ENCODE measurements around the gene GRAMD1B.
"Not testable (repeated sequence)": the region's sequence is repeated elsewhere in the genome, so short reads cannot be mapped to it uniquely, and the experiment has no call there.

GRAMD1B gene

DNA sequence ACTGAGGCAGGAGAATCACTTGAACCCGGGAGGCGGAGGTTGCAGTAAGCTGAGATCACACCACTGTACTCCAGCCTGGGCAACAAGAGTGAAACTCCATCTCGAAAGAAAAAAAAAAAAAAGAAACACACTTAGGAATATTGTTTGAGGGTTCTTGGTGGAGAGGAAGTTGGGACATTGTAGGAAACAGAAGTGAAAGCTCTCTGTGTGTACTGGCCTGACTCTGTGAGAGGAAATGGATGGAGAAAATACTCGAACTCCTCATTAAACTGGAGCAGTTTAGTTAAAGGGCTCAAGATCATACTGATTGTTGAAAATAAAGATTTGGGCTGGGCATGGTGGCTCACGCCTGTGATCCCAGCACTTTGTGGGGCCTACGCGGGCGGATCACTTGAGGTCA lies 35.6 kb downstream of the GRAMD1B start:
- not testable (repeated sequence) for H3K9ac ChIP-seq (ENCODE audit: low read length); H3K4me3 ChIP-seq (ENCODE audit: low read depth, low read length); H3K36me3 ChIP-seq (ENCODE audit: control insufficient read depth, insufficient read depth, low read length); H3K9me3 ChIP-seq (ENCODE audit: control insufficient read depth, insufficient read depth, low read depth, low read length); H3K27me3 ChIP-seq (ENCODE audit: control insufficient read depth, insufficient read depth, low read length); H3K27ac ChIP-seq (ENCODE audit: low read depth, low read length); H3K4me1 ChIP-seq (ENCODE audit: control insufficient read depth, insufficient read depth, low read length)

DNA sequence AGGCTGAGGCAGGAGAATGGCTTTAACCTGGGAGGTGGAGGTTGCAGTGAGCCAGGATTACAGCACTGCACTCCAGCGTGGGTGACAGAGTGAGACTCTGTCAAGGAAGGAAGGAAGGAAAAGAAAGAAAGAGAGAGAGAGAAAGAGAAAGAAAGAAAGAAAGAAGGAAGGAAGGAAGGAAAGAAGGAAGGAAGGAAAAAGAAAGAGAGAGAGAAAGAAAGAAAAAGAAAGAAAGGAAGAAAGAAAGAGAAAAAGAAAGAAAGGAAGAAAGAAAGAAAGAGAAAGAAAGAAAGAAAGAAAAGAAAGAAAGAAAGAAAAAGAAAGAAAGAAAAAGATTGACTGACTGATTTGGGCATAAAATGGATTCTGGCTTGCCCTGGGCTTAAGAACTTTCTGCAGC lies 36.1 kb downstream of the GRAMD1B start:
- not testable (repeated sequence) for H3K9me3 ChIP-seq (ENCODE audit: control insufficient read depth, insufficient read depth, low read depth, low read length); H3K36me3 ChIP-seq (ENCODE audit: control insufficient read depth, insufficient read depth, low read length); H3K9ac ChIP-seq (ENCODE audit: low read length); H3K4me3 ChIP-seq (ENCODE audit: low read depth, low read length); H3K27me3 ChIP-seq (ENCODE audit: control insufficient read depth, insufficient read depth, low read length); H3K4me1 ChIP-seq (ENCODE audit: control insufficient read depth, insufficient read depth, low read length); H3K27ac ChIP-seq (ENCODE audit: low read depth, low read length)

DNA sequence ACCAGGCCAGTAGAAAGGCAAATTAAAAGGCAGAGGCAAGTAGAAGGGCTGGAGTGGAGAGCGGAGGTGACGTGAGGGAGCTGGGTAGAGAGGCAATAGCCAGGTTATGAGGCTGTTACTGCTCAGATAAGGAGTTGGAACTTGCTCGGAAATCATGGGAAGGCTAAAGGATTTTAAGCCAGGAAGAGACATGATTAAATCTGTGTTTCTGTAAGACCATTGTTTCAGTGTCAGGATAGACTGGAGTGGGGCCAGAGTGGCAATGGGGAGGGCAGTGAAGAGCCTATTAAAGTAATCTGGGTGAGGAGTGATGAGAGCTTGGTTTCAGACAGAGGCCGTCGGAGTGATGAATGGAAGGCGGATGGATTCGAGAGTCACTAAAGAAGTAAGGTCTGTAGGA lies 39.0 kb downstream of the GRAMD1B start:
- Histone ChIP-seq H3K27me3 (ENCODE audit: control insufficient read depth, insufficient read depth, low read length) (no peaks in the 10 kb centered on the region), H3K4me1 (ENCODE audit: control insufficient read depth, insufficient read depth, low read length) (no peaks in the 10 kb centered on the region), H3K27ac (ENCODE audit: low read depth, low read length) (no peak overlapping the region), H3K36me3 (ENCODE audit: control insufficient read depth, insufficient read depth, low read length) (no peaks in the 10 kb centered on the region), H3K4me3 (ENCODE audit: low read depth, low read length) (no peak overlapping the region), H3K9ac (ENCODE audit: low read length) (no peak overlapping the region), H3K9me3 (ENCODE audit: control insufficient read depth, insufficient read depth, low read depth, low read length) (no peaks in the 10 kb centered on the region)

DNA sequence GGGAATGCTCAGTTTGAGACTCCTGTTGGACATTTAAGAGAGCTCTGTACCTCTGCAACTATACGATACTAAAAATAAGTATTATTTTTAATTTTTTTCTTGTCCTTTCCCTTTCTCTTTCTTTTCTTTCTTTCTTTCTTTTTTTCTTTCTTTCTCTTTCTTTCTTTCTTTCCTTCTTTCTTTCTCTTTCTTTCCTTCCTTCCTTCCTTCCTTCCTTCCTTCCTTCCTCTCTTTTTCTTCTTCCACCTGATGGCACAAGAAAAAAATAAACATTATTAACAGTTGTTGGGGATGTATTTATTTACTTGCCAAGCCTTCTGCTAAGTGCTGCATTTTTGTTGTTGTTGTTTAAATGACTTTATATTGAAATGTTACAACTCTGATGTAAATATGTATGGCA lies 39.5 kb downstream of the GRAMD1B start:
- Histone ChIP-seq H3K4me3 (ENCODE audit: low read depth, low read length) (no peak overlapping the region), H3K27me3 (ENCODE audit: control insufficient read depth, insufficient read depth, low read length) (no peaks in the 10 kb centered on the region), H3K36me3 (ENCODE audit: control insufficient read depth, insufficient read depth, low read length) (no peaks in the 10 kb centered on the region), H3K4me1 (ENCODE audit: control insufficient read depth, insufficient read depth, low read length) (no peaks in the 10 kb centered on the region), H3K9me3 (ENCODE audit: control insufficient read depth, insufficient read depth, low read depth, low read length) (no peaks in the 10 kb centered on the region), H3K27ac (ENCODE audit: low read depth, low read length) (no peak overlapping the region), H3K9ac (ENCODE audit: low read length) (no peak overlapping the region)

DNA sequence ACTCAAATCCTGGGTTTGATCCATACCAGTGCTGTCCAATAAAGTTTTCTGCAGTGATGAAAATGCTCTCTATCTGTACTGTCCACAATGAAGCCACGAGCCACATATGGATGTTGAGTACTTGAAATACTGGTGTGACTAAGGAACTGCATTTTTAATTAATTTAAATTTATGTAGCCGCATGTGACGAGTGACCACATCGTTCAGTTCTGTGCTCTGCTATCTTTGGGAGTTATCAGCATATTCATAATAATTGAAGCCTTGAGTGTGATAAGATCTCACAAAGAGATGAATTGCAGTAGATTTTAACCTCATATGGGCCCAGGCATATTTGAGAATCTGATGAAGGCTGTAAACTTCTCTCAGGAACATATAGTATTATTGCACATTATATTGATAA lies 40.8 kb downstream of the GRAMD1B start:
- Histone ChIP-seq H3K27me3 (ENCODE audit: control insufficient read depth, insufficient read depth, low read length) (no peaks in the 10 kb centered on the region), H3K4me1 (ENCODE audit: control insufficient read depth, insufficient read depth, low read length) (peaks cover 3% of the 10 kb centered on the region; the same call in 1 of the 2 replicates), H3K9me3 (ENCODE audit: control insufficient read depth, insufficient read depth, low read depth, low read length) (no peaks in the 10 kb centered on the region), H3K27ac (ENCODE audit: low read depth, low read length) (no peak overlapping the region), H3K4me3 (ENCODE audit: low read depth, low read length) (no peak overlapping the region), H3K9ac (ENCODE audit: low read length) (no peak overlapping the region), H3K36me3 (ENCODE audit: control insufficient read depth, insufficient read depth, low read length) (no peaks in the 10 kb centered on the region)

DNA sequence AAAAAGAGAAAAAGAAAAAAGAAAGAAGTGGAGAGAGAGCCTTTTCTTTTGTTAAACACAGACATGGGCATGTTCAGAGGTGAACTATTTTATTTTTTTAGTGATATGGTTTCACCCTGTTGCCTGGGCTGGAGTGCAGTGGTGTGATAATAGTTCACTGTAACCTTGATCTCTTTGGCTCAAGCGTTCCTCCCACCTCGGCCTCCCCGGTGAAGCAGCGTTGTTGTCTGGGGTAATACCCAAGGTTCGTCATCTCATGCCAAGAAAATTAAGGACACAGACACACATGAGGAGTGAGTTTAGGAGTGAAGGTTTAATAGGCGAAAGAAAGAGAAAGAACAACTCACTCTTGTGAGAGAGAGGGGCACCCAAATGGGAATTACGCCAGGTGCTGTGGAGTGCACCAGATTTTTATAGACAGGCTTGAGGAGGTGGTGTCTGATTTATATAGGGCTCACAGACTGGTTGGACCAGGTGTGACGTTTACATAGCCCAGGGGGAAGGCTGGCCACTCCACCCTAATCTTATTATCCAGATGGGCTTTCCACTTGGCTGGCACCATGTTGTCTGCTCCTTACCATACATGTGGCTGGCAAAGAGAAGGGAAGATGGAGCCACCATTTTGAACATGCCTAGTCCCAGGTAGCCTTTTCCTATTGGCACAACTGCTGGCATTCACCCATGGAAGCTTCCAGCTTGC lies 42.3 kb downstream of the GRAMD1B start:
- Histone ChIP-seq H3K4me1 (ENCODE audit: control insufficient read depth, insufficient read depth, low read length) (peaks cover 3% of the 10 kb centered on the region; the same call in 1 of the 2 replicates), H3K9me3 (ENCODE audit: control insufficient read depth, insufficient read depth, low read depth, low read length) (no peaks in the 10 kb centered on the region), H3K9ac (ENCODE audit: low read length) (no peak overlapping the region), H3K27ac (ENCODE audit: low read depth, low read length) (no peak overlapping the region), H3K27me3 (ENCODE audit: control insufficient read depth, insufficient read depth, low read length) (no peaks in the 10 kb centered on the region), H3K36me3 (ENCODE audit: control insufficient read depth, insufficient read depth, low read length) (no peaks in the 10 kb centered on the region), H3K4me3 (ENCODE audit: low read depth, low read length) (no peak overlapping the region)

DNA sequence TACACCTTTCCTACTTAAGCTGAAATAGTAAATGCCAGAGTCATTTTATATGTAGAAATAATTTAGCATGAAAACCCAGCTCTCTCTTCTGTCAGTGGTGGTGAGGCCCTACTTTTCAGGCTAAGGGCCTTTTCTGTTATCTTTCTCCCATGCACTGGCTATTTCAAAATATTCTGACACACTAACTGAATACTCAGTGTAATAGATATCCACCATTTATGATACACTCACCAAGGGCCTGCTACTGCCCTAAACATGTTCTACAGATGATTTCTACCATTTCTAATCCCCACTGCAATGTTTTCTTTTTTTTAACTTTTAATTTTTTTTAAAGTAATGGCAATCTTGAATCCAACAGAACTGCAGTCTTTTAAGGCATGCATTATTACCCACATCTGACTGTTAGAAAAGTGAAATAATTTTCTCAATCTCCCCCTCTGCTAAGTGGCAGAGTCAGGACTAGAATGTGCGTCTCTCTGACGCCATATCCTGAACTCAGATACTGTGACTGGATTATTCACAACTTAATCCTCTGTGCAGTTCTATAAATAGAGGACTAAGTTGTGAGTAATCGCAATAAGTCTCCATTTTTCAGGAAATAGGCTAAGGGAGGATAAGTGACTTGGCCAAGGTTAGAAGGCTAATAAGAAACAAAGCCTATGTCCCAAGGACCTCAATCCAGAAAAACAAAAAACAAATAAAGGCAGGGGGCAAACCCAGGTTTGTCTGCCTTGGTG lies 44.0 kb downstream of the GRAMD1B start:
- no peak overlapping the region for H3K27ac ChIP-seq (ENCODE audit: low read depth, low read length)
- no peaks in the 10 kb centered on the region for H3K36me3 ChIP-seq (ENCODE audit: control insufficient read depth, insufficient read depth, low read length)
- peaks cover 3% of the 10 kb centered on the region; the same call in 1 of the 2 replicates for H3K4me1 ChIP-seq (ENCODE audit: control insufficient read depth, insufficient read depth, low read length)
- no peaks in the 10 kb centered on the region for H3K27me3 ChIP-seq (ENCODE audit: control insufficient read depth, insufficient read depth, low read length)
- no peak overlapping the region for H3K9ac ChIP-seq (ENCODE audit: low read length)
- H3K9me3 ChIP-seq (ENCODE audit: control insufficient read depth, insufficient read depth, low read depth, low read length): no peaks in the 10 kb centered on the region
- H3K4me3 ChIP-seq (ENCODE audit: low read depth, low read length): no peak overlapping the region

DNA sequence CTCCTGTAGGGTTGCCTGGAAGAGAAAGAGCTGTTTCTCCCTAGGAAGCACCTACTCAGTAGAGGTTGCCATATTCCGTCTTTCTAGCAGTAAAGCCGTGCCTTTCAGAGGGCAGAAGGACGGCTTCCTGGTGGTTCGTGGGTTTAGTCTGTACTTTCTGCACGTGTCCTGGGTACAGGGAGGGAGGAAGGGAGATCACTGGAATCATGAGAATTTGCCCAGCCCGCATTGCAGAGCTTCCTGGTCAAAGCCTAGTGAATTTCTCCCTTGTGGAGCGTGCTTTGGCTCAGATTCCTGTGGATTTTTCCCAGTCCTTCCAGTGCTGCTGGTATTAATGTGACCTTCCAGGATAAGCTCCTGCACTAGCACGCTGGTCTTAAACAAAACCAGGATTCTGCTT lies 44.9 kb downstream of the GRAMD1B start:
- Histone ChIP-seq H3K36me3 (ENCODE audit: control insufficient read depth, insufficient read depth, low read length) (no peaks in the 10 kb centered on the region), H3K27ac (ENCODE audit: low read depth, low read length) (no peak overlapping the region), H3K4me1 (ENCODE audit: control insufficient read depth, insufficient read depth, low read length) (peaks cover 3% of the 10 kb centered on the region; the same call in 1 of the 2 replicates), H3K4me3 (ENCODE audit: low read depth, low read length) (no peak overlapping the region), H3K27me3 (ENCODE audit: control insufficient read depth, insufficient read depth, low read length) (no peaks in the 10 kb centered on the region), H3K9ac (ENCODE audit: low read length) (no peak overlapping the region), H3K9me3 (ENCODE audit: control insufficient read depth, insufficient read depth, low read depth, low read length) (no peaks in the 10 kb centered on the region)

DNA sequence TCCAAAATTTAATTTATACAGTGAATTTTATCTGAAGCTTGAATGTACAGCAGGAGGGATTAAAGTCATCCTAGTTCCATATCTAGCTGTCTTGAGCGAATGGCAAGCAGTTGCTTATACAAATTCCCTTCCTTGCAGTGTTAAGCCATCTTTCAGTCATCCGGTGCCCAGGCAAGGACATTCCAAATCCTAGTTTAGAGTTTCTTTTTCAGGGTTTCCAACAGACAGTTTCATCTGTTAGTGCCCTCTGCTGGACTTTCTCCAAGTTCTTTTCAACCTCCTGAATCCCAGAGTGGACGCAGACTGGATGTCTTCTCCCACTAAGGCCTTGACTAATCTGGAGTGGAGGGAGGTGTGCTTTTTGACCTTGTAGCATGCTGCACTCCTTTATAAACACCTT lies 45.4 kb downstream of the GRAMD1B start:
- Histone ChIP-seq H3K27ac (ENCODE audit: low read depth, low read length) (no peak overlapping the region), H3K4me1 (ENCODE audit: control insufficient read depth, insufficient read depth, low read length) (peaks cover 4% of the 10 kb centered on the region), H3K4me3 (ENCODE audit: low read depth, low read length) (no peak overlapping the region), H3K36me3 (ENCODE audit: control insufficient read depth, insufficient read depth, low read length) (no peaks in the 10 kb centered on the region), H3K27me3 (ENCODE audit: control insufficient read depth, insufficient read depth, low read length) (no peaks in the 10 kb centered on the region), H3K9ac (ENCODE audit: low read length) (no peak overlapping the region), H3K9me3 (ENCODE audit: control insufficient read depth, insufficient read depth, low read depth, low read length) (no peaks in the 10 kb centered on the region)

DNA sequence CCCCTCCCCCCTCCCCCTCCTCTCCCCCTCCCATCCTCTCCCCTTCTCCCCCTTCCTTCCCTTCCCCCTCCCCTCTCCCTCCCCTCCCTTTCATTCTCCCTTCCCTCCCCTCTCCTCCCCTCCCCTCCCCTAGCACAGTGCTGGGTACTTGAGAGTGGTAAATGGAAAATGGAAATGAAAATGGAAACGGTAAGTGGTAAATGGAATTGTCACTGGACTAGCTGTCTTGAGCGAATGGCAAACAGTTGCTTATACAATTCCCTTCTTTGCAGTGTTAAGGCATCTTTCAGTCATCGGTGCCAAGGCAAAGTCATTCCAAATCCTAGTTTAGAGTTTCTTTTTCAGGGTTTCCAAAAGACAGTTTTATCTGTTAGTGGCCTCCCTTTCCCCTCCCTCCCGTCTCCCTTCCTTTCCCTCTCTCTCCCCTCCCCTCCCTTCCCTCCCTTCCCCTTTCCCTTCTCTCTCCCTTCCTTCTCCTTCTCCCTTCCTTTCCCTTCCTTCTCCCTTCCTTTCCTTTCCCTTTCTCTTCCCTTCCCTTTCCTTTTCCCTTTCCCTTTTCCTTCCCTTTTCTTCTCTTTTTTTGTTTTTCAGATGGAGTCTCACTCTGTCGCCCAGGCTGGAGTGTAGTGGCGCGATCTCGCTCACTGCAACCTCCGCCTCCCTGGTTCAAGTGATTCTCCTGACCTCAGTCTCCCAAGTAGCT lies 47.3 kb downstream of the GRAMD1B start:
- Histone ChIP-seq H3K9ac (ENCODE audit: low read length) (no peak overlapping the region), H3K27ac (ENCODE audit: low read depth, low read length) (no peak overlapping the region), H3K36me3 (ENCODE audit: control insufficient read depth, insufficient read depth, low read length) (no peaks in the 10 kb centered on the region), H3K4me3 (ENCODE audit: low read depth, low read length) (no peak overlapping the region), H3K4me1 (ENCODE audit: control insufficient read depth, insufficient read depth, low read length) (peaks cover 10% of the 10 kb centered on the region), H3K9me3 (ENCODE audit: control insufficient read depth, insufficient read depth, low read depth, low read length) (no peaks in the 10 kb centered on the region), H3K27me3 (ENCODE audit: control insufficient read depth, insufficient read depth, low read length) (no peaks in the 10 kb centered on the region)

DNA sequence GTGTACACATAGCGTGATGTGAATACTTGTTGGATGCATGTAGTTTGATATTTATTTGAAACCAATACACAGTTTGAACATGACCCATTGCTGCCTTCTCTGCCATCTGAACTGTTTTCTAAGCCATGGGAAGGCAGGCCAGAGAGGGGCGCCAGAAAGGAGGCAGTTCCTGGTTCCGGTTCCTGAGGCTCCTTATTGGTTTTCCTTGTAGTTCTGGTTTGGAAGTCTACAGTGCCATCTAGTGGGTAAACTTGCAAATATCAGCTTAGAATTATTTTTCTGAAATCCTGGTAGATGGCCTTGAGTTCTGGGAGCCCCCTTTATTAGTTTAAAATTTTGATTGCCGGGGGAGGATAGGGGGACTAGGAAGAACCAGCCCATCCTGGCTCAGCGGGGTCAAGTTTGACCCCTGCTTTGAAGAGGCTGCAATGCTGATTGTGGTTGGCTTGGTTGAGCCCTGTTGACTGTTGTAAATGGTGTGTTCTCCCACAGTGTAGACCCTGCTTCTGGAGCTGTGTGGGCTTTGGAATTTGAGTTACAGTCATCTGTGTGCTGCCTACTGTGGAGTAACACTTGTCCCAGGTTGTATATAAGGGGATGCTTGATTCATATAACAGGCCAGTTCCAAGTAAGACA lies 48.4 kb downstream of the GRAMD1B start:
- Histone ChIP-seq H3K36me3 (ENCODE audit: control insufficient read depth, insufficient read depth, low read length) (no peaks in the 10 kb centered on the region), H3K4me1 (ENCODE audit: control insufficient read depth, insufficient read depth, low read length) (peaks cover 10% of the 10 kb centered on the region), H3K9ac (ENCODE audit: low read length) (no peak overlapping the region), H3K27me3 (ENCODE audit: control insufficient read depth, insufficient read depth, low read length) (no peaks in the 10 kb centered on the region), H3K4me3 (ENCODE audit: low read depth, low read length) (no peak overlapping the region), H3K9me3 (ENCODE audit: control insufficient read depth, insufficient read depth, low read depth, low read length) (no peaks in the 10 kb centered on the region), H3K27ac (ENCODE audit: low read depth, low read length) (no peak overlapping the region)
